GM12892 (cell line): ENCODE results near the gene SPZ1.

Experiments
- POLR2A ChIP-seq: IDR thresholded peaks from 2 replicates; pipeline ENCODE4 v1.6.1; 2011; ENCODE audit warnings: low read depth, low read length, control low read depth
- POLR2AphosphoS5 ChIP-seq: IDR thresholded peaks from 2 replicates; pipeline ENCODE4 v1.6.1; 2011; ENCODE audit warnings: low read depth, low read length, control low read depth
- TAF1 ChIP-seq: IDR thresholded peaks from 2 replicates; pipeline ENCODE4 v1.6.1; 2011; ENCODE audit warnings: low read depth, mild to moderate bottlenecking, control low read depth, low read length, borderline replicate concordance

DNA sequence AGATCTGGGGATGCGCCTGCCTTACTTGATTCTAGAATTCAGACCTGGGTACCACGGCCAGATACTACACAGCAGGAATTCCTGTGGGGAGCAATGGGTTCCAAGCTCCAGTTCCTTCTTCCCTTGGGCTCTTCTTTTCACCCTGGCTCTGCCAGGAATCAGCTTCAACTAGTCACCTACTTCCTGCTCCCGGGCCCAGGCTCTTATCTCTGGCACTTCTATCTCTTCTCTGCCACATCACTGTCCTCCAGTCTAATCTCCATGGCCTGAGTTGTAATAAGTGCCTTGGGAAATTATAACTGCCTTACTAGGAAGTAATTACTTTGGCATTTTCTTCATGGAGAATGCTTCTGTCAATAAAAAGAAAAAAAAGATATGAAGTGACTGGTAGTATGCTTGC lies 37.7 kb upstream of the SPZ1 start:
- TF ChIP-seq TAF1 (no peak), POLR2AphosphoS5 (no peak), POLR2A (no peak)
